HG03442 (cell line): ENCODE results near the gene AOC3.
"Not testable (repeated sequence)": the region's sequence is repeated elsewhere in the genome, so short reads cannot be mapped to it uniquely, and the experiment has no call there.

Experiments
- ATAC-seq: cut with Tn5 transposase; IDR thresholded peaks from one replicate; pipeline ENCODE4 v1.9.1; 2021; ENCODE audit warnings: mild to moderate bottlenecking, moderate library complexity; ENCODE audit not compliant: unreplicated experiment

AOC3 gene

DNA sequence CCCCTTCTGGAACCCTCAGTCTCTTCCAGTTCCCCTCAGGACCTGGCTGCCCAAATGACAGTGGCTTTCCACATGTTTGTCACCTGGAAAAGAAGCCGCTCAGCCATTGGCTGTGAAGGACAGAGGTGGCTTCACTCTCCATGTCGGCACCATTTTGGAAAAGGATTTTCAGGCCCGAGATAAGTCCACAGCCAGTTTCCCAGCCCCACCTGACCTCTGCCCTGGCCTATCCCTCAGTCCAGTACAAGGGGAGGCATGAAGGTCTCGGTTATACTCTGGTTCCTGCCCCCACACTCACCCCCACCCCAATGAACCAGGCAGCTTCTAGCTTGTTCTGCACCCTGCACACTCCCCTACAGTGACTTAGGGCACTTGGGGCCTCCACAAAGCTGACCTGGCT, 15.2 kb downstream of the AOC3 start:
- no peak for ATAC-seq

- ATAC-seq, result no peak
Observed at GRCh38 chr17:42866631-42867575, 15.9 kb downstream of the AOC3 start.

- ATAC-seq, result not testable (repeated sequence)
Observed at GRCh38 chr17:42867694-42868261, 16.8 kb downstream of the AOC3 start.

DNA sequence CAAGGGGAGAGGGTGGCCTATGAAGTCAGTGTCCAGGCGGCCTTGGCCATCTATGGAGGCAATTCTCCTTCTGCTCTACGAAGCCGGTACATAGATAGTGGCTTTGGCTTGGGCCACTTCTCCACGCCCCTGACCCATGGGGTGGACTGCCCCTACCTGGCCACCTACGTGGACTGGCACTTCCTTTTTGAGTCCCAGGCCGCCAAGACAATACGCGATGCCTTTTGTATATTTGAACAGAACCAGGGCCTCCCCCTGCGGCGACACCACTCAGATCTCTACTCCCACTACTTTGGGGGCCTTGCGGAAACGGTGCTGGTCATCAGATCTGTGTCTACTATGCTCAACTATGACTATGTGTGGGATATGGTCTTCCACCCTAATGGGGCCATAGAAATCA, 17.3 kb downstream of the AOC3 start:
- no peak for ATAC-seq

DNA sequence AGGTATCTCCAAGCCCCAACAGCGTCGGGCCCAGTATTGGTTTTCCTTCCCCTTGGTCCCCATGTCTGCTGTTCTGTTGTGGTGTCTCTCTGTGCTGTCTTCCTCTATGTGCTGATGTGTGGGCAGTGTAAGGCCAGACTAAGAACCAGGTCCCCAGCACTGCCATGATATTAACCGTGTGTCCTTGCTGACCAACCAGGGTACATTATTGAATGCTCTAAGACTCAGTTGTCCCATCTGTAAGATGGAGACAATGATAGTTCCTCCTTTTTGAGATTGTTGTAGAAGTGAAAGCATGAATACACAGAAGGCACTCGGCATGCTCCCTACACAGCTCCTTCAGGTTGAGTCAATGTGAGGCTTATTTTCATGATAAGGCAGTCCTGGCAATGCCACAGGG, 20.6 kb downstream of the AOC3 start:
- ATAC-seq, result no peak

DNA sequence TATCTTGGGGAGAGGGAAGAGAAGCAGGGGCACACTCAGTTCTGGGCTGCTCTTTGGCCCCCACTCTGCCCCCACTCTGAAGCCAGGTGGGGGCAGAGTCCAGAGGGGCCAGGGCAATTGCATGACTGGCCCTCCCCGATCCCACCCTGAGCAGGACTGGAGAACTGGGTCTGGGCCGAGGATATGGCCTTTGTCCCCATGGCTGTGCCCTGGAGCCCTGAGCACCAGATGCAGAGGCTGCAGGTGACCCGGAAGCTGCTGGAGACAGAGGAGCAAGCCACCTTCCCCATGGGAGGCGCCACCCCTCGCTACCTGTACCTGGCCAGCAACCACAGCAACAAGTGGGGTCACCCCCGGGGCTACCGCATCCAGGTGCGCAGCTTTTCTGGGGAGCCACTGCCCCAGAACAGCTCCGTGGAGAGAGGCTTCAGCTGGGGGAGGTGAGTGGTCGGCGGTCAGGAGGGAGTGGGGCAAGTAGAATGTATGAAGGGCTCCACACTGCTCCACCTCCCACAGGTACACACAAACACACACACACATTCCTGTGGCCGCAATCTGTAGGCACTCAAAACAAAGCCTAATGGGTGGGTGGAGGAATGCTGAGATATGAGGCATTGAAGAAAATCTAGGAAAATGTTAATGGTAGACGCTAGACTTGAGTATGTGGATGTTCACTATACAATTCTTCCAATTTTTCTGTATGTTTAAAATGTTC, 21.4 kb downstream of the AOC3 start:
- ATAC-seq, result no peak

DNA sequence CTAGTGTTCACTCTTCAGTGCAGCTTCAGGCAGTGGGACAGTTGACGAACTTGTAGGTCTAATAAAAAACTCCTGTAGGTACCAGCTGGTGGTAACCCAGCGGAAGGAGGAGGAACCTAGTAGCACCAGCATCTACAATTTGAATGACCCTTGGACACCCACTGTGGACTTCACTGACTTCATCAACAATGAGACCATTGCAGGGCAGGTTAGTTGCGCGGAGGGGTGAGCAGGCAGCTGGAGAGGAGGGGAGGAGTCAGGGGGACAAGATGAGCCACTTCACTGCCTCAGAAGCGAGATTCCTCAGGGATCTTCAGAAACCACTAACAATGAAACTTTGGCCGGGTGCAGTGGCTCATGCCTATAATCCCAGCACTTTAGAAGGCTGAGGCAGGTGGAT, 22.3 kb downstream of the AOC3 start:
- ATAC-seq, result no peak

DNA sequence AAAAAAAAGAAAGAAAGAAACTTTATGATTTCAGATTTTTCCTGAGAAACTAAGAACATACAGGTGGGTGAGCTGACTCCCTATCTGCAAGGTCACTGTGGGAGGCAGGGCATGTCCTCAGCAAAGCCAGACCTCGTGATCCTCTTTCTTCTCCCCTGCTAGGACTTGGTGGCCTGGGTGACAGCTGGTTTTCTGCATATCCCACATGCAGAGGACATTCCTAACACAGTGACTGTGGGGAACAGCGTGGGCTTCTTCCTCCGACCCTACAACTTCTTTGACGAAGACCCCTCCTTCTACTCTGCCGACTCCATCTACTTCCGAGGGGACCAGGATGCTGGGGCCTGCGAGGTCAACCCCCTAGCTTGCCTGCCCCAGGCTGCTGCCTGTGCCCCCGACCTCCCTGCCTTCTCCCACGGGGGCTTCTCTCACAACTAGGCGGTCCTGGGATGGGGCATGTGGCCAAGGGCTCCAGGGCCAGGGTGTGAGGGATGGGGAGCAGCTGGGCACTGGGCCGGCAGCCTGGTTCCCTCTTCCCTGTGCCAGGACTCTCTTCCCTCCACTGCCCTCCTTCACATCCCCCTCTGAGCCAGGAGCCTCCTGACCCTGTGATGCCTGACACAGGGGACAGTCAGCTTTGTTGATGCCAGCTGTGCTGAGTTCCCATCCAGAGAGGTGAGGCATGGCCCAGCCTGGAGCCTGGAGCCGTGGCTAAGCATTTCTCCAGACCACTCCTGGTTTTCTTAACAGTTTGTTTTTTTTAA, 23.1 kb downstream of the AOC3 start:
- ATAC-seq, result not testable (repeated sequence)

DNA sequence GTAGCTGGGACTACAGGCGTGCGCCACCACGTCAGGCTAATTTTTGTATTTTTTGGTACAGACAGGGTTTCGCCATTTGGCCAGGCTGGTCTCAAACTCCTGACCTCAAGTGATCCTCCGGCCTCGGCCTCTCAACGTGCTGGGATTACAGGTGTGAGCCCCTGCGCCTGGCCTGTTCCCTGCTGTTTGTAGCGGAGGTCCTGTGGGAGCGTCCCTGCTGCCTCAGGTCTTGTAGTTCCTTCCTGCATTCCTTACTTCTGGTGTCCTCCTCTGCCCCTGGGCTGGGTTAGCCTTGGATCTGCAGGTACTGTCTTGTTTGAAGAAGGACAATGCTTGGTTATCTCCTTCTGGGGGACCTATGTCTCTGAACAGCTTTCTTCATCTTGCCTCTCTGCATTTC, 26.0 kb downstream of the AOC3 start:
- ATAC-seq, result no peak

DNA sequence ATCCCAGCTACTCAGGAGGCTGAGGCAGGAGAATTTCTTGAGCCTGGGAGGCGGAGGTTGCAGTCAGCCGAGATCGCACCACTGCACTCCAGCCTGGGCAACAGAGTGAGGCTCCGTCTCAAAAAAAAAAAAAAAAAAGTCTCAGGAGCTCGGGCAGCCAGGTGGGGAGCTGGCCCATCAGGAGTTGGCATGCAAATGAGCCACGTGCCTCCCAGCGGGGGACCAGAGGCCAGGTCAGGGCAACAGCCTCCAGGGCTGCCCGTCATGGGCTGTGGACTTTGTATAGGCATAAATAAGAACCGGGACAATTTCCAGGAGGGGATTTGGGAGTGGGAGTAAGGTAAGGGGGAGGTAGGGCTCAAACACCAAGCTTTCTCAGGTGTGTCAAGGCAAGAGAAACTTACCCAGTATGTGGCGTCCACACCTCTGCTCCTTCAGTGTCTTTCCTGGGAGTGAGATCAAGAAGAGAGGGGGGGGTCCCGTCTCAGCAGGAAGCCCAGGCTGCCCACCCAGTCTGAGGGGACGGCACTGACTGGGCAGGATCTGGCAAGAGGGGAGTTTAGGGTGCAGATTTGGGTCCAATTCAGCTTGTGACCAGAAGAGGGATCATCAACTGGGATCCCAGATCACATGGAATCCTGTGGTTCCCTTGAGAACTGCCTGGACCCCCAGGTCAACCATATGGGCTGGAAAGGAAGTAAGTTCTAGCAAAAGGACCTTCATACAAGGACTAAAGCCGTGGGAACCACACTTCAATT, 27.3 kb downstream of the AOC3 start:
- no peak for ATAC-seq

GRCh38 chr17:42878924-42879595, 28.1 kb downstream of the AOC3 start:
- ATAC-seq, result no peak

DNA sequence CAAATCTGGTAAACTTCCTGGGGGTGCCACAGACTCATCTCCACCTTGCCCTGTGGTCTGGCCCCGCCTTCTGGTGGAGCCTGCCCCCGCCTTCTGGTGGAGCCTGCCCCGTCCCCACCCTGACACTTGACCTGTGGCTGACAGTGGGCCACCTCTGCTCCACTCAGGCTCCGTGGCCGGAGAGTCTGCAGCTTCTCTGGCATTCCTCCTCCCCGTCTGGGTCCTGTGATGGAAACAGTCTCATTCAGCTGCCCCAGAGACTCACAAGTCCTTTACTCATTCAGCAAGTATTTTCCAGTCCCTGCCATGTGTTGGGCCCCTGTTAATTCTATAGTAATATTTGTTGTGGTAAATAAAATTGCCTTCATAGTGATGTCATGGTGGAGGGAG, 28.6 kb downstream of the AOC3 start:
- ATAC-seq, result no peak

GRCh38 chr17:42880776-42881310, 29.8 kb downstream of the AOC3 start:
- no peak for ATAC-seq

DNA sequence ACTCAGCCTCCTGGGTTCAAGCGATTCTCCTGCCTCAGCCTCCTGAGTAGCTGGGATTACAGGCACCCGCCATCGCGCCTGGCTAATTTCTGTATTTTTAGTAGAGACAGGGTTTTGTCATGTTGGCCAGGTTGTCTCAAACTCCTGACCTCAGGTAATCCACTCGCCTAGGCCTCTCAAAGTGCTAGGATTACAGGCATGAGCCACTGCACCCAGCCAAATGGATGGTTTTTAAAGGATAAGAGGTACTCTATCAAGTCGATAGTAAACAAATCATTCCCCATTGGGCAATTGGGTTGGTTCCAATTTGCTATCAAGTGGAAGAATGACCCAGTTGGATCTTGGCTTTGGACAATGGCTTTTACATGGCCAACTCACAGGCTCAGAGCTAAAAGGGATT, 30.7 kb downstream of the AOC3 start:
- not testable (repeated sequence) for ATAC-seq

- no peak for ATAC-seq
Observed at GRCh38 chr17:42882166-42882565, 31.2 kb downstream of the AOC3 start.

- ATAC-seq, result no peak
Observed at GRCh38 chr17:42883802-42884558, 33.0 kb downstream of the AOC3 start.

DNA sequence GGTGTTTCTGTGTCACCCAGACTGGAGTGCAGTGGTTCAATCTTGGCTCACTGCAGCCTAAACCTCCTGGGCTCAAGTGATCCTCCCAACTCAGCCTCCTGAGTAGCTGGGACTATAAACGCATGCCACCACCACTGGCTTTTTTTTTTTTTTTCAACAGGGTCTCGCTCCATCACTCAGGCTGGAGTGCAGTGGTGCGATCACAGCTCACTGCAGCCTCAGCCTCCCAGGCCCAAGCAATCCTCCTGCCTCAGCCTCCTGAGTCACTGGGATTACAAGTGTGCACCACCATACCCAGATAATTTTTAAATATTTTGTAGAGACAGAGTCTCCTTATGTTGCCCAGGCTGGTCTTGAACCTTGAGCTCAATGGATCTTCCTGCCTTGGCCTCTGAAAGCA, 34.8 kb downstream of the AOC3 start:
- not testable (repeated sequence) for ATAC-seq

- ATAC-seq, result no peak
Observed at GRCh38 chr17:42886283-42887176, 35.5 kb downstream of the AOC3 start.
